SK-N-SH treated with all-trans-retinoic acid at 6 μM for 48 hours (cell line): Measurements from ENCODE around the gene WDR19.

Experiments used
- ATAC-seq: fragments of 200-7000 bp; cut with Tn5 transposase; 3 replicates; pipeline ENCODE4 v1.9.1; 2020; ENCODE audit warnings: mild to moderate bottlenecking, moderate library complexity
- ARNTL ChIP-seq: fragments of 450-650 bp; formaldehyde crosslinking; IDR thresholded peaks from 2 replicates; pipeline ENCODE4 v1.5.0; 2020; ENCODE audit warnings: low read depth, mild to moderate bottlenecking, moderate library complexity, borderline replicate concordance
- BACH2 ChIP-seq: fragments of 250-450 bp; sonication (Bioruptor Pico); IDR thresholded peaks from 2 replicates; pipeline ENCODE4 v1.9.0; 2021; ENCODE audit warnings: mild to moderate bottlenecking, borderline replicate concordance
- CREB5 ChIP-seq: fragments of 250-450 bp; sonication (Bioruptor Pico); IDR thresholded peaks from 2 replicates; pipeline ENCODE4 v1.5.1; 2020; ENCODE audit warnings: low read depth, mild to moderate bottlenecking, moderate library complexity
- CSDC2 ChIP-seq: fragments of 250-450 bp; sonication (Bioruptor Pico); IDR thresholded peaks from 2 replicates; pipeline ENCODE4 v1.5.0; 2020; ENCODE audit warnings: mild to moderate bottlenecking, moderate library complexity
- CSRNP3 ChIP-seq: fragments of 250-450 bp; sonication (Bioruptor Pico); IDR thresholded peaks from 2 replicates; pipeline ENCODE4 v1.5.1; 2021; ENCODE audit warnings: mild to moderate bottlenecking, moderate library complexity
- ESRRG ChIP-seq: fragments of 250-450 bp; sonication (Bioruptor Pico); IDR thresholded peaks from 2 replicates; pipeline ENCODE4 v1.6.1; 2021; ENCODE audit warnings: mild to moderate bottlenecking
- GLIS3 ChIP-seq: fragments of 250-450 bp; sonication (Bioruptor Pico); IDR thresholded peaks from 2 replicates; pipeline ENCODE4 v1.5.0; 2020; ENCODE audit warnings: mild to moderate bottlenecking, moderate library complexity
- ISL1 ChIP-seq: fragments of 250-450 bp; sonication (Bioruptor Pico); IDR thresholded peaks from 2 replicates; pipeline ENCODE4 v2.1.2; 2022; ENCODE audit warnings: mild to moderate bottlenecking, moderate library complexity
- OSR1 ChIP-seq: fragments of 250-450 bp; sonication (Bioruptor Pico); IDR thresholded peaks from 2 replicates; pipeline ENCODE4 v1.8.0; 2022; ENCODE audit warnings: moderate library complexity, mild to moderate bottlenecking, inconsistent platforms
- PATZ1 ChIP-seq: fragments of 250-450 bp; sonication (Bioruptor Pico); IDR thresholded peaks from 2 replicates; pipeline ENCODE4 v1.8.0; 2020; ENCODE audit warnings: mild to moderate bottlenecking, moderate library complexity, borderline replicate concordance
- POU6F1 ChIP-seq: fragments of 250-450 bp; sonication (Bioruptor Pico); IDR thresholded peaks from 2 replicates; pipeline ENCODE4 v1.8.0; 2021; ENCODE audit warnings: low read depth, mild to moderate bottlenecking, moderate library complexity, borderline replicate concordance
- PPARA ChIP-seq: fragments of 250-450 bp; sonication (Bioruptor Pico); IDR thresholded peaks from 2 replicates; pipeline ENCODE4 v1.5.0; 2020; ENCODE audit warnings: mild to moderate bottlenecking, borderline replicate concordance
- RARB ChIP-seq: fragments of 250-450 bp; sonication (Bioruptor Pico); IDR thresholded peaks from 2 replicates; pipeline ENCODE4 v1.8.0; 2021; ENCODE audit warnings: mild to moderate bottlenecking, moderate library complexity
- SNAI2 ChIP-seq: fragments of 250-450 bp; sonication (Bioruptor Pico); IDR thresholded peaks from 2 replicates; pipeline ENCODE4 v1.5.0; 2020; ENCODE audit warnings: mild to moderate bottlenecking, moderate library complexity
- TOX ChIP-seq: fragments of 250-450 bp; sonication (Bioruptor Pico); IDR thresholded peaks from 2 replicates; pipeline ENCODE4 v1.8.0; 2021; ENCODE audit warnings: mild to moderate bottlenecking, moderate library complexity, borderline replicate concordance
- TSHZ2 ChIP-seq: fragments of 250-450 bp; sonication (Bioruptor Pico); IDR thresholded peaks from 2 replicates; pipeline ENCODE4 v1.5.0; 2020; ENCODE audit warnings: mild to moderate bottlenecking, moderate library complexity
- ZC3H10 ChIP-seq: fragments of 250-450 bp; sonication (Bioruptor Pico); IDR thresholded peaks from 2 replicates; pipeline ENCODE4 v1.5.1; 2021; ENCODE audit warnings: mild to moderate bottlenecking, moderate library complexity
- ZFP3 ChIP-seq: fragments of 250-450 bp; sonication (Bioruptor Pico); IDR thresholded peaks from 2 replicates; pipeline ENCODE4 v1.5.0; 2020; ENCODE audit warnings: mild to moderate bottlenecking, moderate library complexity
- ZFP30 ChIP-seq: fragments of 450-650 bp; formaldehyde crosslinking; IDR thresholded peaks from 2 replicates; pipeline ENCODE4 v1.5.0; 2022; ENCODE audit warnings: mild to moderate bottlenecking, moderate library complexity
- ZNF565 ChIP-seq: fragments of 450-650 bp; formaldehyde crosslinking; conservative IDR thresholded peaks from 2 replicates; pipeline ENCODE4 v1.5.0; 2020; ENCODE audit warnings: low read depth, mild to moderate bottlenecking, moderate library complexity
- ZNF70 ChIP-seq: fragments of 450-650 bp; formaldehyde crosslinking; IDR thresholded peaks from 2 replicates; pipeline ENCODE4 v1.5.0; 2020; ENCODE audit warnings: mild to moderate bottlenecking, moderate library complexity
- ZNF8 ChIP-seq: fragments of 450-650 bp; formaldehyde crosslinking; IDR thresholded peaks from 2 replicates; pipeline ENCODE4 v1.5.0; 2020; ENCODE audit warnings: mild to moderate bottlenecking, moderate library complexity

The WDR19 gene

GRCh38 chr4:39287223-39287622 is 104.9 kb downstream of the WDR19 start:
- TF ChIP-seq CREB5 (CRISPR knock-in tag) (no peak), ARNTL (CRISPR knock-in tag) (no peak), CSRNP3 (CRISPR knock-in tag) (no peak), BACH2 (CRISPR knock-in tag) (no peak), POU6F1 (no peak), GLIS3 (CRISPR knock-in tag) (no peak), ZFP30 (CRISPR knock-in tag) (no peak), TOX (no peak), SNAI2 (CRISPR knock-in tag) (no peak), ZNF8 (no peak), ZNF565 (no peak), PATZ1 (CRISPR knock-in tag) (no peak), ZNF70 (CRISPR knock-in tag) (no peak), ZFP3 (CRISPR knock-in tag) (no peak), ESRRG (no peak), PPARA (CRISPR knock-in tag) (no peak), CSDC2 (CRISPR knock-in tag) (no peak), RARB (CRISPR knock-in tag) (no peak), TSHZ2 (CRISPR knock-in tag) (no peak)
- ATAC-seq: no peak

GRCh38 chr4:39291686-39292085 is 109.4 kb downstream of the WDR19 start:
- ATAC-seq: no peak
- TF ChIP-seq BACH2 (CRISPR knock-in tag) (no peak), TOX (no peak), CSRNP3 (CRISPR knock-in tag) (no peak), ZC3H10 (CRISPR knock-in tag) (no peak), ZNF565 (no peak), RARB (CRISPR knock-in tag) (no peak), ZFP30 (CRISPR knock-in tag) (no peak), PPARA (CRISPR knock-in tag) (no peak), ESRRG (no peak), ARNTL (CRISPR knock-in tag) (no peak), CREB5 (CRISPR knock-in tag) (no peak), TSHZ2 (CRISPR knock-in tag) (no peak), POU6F1 (no peak), ISL1 (CRISPR knock-in tag) (no peak), SNAI2 (CRISPR knock-in tag) (no peak), OSR1 (CRISPR knock-in tag) (no peak), ZNF8 (no peak)
